ENCODE measurements around the gene HSFX2.
A peak's percentile ranks its signal among the peaks of the same experiment; 100 is the strongest.
"Not testable (repeated sequence)": the region's sequence is repeated elsewhere in the genome, so short reads cannot be mapped to it uniquely, and the experiment has no call there.

Gene HSFX2

GRCh38 chrX:149595214-149595613 lies at the start of gene HSFX2:
Gene HSFX2, minus strand, starts transcription at chrX:149595314. Its CDS starts 614 bp downstream, at chrX:149594700.
- not testable (repeated sequence) for H3K9ac ChIP-seq (ENCODE audit: low read length); H3K27ac ChIP-seq (ENCODE audit: low read depth, low read length); H3K4me1 ChIP-seq (ENCODE audit: insufficient read depth, low read length); H3K9me3 ChIP-seq (ENCODE audit: low read length); H3K36me3 ChIP-seq (ENCODE audit: insufficient read depth, low read length); H3K4me3 ChIP-seq (ENCODE audit: low read depth in 1 of 2, low read length in 2 of 2); H3K27me3 ChIP-seq (ENCODE audit: control insufficient read depth in 1 of 2, insufficient read depth in 2 of 2, low read length in 2 of 2)

- Histone ChIP-seq H3K9me3 (ENCODE audit: low read length) (no peaks in the 10 kb centered on the region), H3K27me3 (ENCODE audit: control insufficient read depth in 1 of 2, insufficient read depth in 2 of 2, low read length in 2 of 2) (peaks cover 0 to 6% of the 10 kb centered on the region in 2 donors), H3K9ac (ENCODE audit: low read length) (no peak overlapping the region), H3K36me3 (ENCODE audit: insufficient read depth, low read length) (no peaks in the 10 kb centered on the region), H3K4me3 (ENCODE audit: low read depth in 1 of 2, low read length in 2 of 2) (no peak overlapping the region), H3K4me1 (ENCODE audit: insufficient read depth, low read length) (no peaks in the 10 kb centered on the region), H3K27ac (ENCODE audit: low read depth, low read length) (no peak overlapping the region)
Observed at GRCh38 chrX:149643496-149643895, 48.4 kb upstream of the HSFX2 start.

- no peaks in the 10 kb centered on the region for H3K9me3 ChIP-seq (ENCODE audit: low read length)
- no peak overlapping the region for H3K27ac ChIP-seq (ENCODE audit: low read depth, low read length)
- no peaks in the 10 kb centered on the region for H3K4me1 ChIP-seq (ENCODE audit: insufficient read depth, low read length)
- no peaks in the 10 kb centered on the region for H3K36me3 ChIP-seq (ENCODE audit: insufficient read depth, low read length)
- no peak overlapping the region for H3K9ac ChIP-seq (ENCODE audit: low read length)
- no peak overlapping the region for H3K4me3 ChIP-seq (ENCODE audit: low read depth in 1 of 2, low read length in 2 of 2)
- peaks cover 0 to 6% of the 10 kb centered on the region in 2 donors for H3K27me3 ChIP-seq (ENCODE audit: control insufficient read depth in 1 of 2, insufficient read depth in 2 of 2, low read length in 2 of 2)
Observed at GRCh38 chrX:149641835-149642234, 46.7 kb upstream of the HSFX2 start.

GRCh38 chrX:149641432-149641831 lies 46.3 kb upstream of the HSFX2 start:
- H3K4me3 ChIP-seq (ENCODE audit: low read depth in 1 of 2, low read length in 2 of 2) = no peak overlapping the region
- no peaks in the 10 kb centered on the region for H3K36me3 ChIP-seq (ENCODE audit: insufficient read depth, low read length)
- H3K9ac ChIP-seq (ENCODE audit: low read length) = no peak overlapping the region
- no peak overlapping the region for H3K27ac ChIP-seq (ENCODE audit: low read depth, low read length)
- H3K4me1 ChIP-seq (ENCODE audit: insufficient read depth, low read length) = no peaks in the 10 kb centered on the region
- H3K27me3 ChIP-seq (ENCODE audit: control insufficient read depth in 1 of 2, insufficient read depth in 2 of 2, low read length in 2 of 2) = peaks cover 0 to 6% of the 10 kb centered on the region in 2 donors
- H3K9me3 ChIP-seq (ENCODE audit: low read length) = no peaks in the 10 kb centered on the region

GRCh38 chrX:149639568-149639967 lies 44.5 kb upstream of the HSFX2 start:
- Histone ChIP-seq H3K27ac (ENCODE audit: low read depth, low read length) (no peak overlapping the region), H3K27me3 (ENCODE audit: control insufficient read depth in 1 of 2, insufficient read depth in 2 of 2, low read length in 2 of 2) (peaks cover 0 to 6% of the 10 kb centered on the region in 2 donors), H3K4me1 (ENCODE audit: insufficient read depth, low read length) (no peaks in the 10 kb centered on the region), H3K4me3 (ENCODE audit: low read depth in 1 of 2, low read length in 2 of 2) (no peak overlapping the region), H3K9me3 (ENCODE audit: low read length) (no peaks in the 10 kb centered on the region), H3K36me3 (ENCODE audit: insufficient read depth, low read length) (no peaks in the 10 kb centered on the region), H3K9ac (ENCODE audit: low read length) (no peak overlapping the region)

GRCh38 chrX:149638860-149639259 lies 43.7 kb upstream of the HSFX2 start:
- no peak overlapping the region for H3K4me3 ChIP-seq (ENCODE audit: low read depth in 1 of 2, low read length in 2 of 2)
- H3K9me3 ChIP-seq (ENCODE audit: low read length) = no peaks in the 10 kb centered on the region
- H3K27me3 ChIP-seq (ENCODE audit: control insufficient read depth in 1 of 2, insufficient read depth in 2 of 2, low read length in 2 of 2) = peaks cover 0 to 6% of the 10 kb centered on the region in 2 donors
- no peak overlapping the region for H3K9ac ChIP-seq (ENCODE audit: low read length)
- H3K27ac ChIP-seq (ENCODE audit: low read depth, low read length) = no peak overlapping the region
- no peaks in the 10 kb centered on the region for H3K4me1 ChIP-seq (ENCODE audit: insufficient read depth, low read length)
- no peaks in the 10 kb centered on the region for H3K36me3 ChIP-seq (ENCODE audit: insufficient read depth, low read length)

GRCh38 chrX:149633511-149633910 lies 38.4 kb upstream of the HSFX2 start:
- Histone ChIP-seq H3K27ac (ENCODE audit: low read depth, low read length) (no peak overlapping the region), H3K4me1 (ENCODE audit: insufficient read depth, low read length) (peaks cover 10% of the 10 kb centered on the region), H3K9ac (ENCODE audit: low read length) (no peak overlapping the region), H3K9me3 (ENCODE audit: low read length) (no peaks in the 10 kb centered on the region), H3K36me3 (ENCODE audit: insufficient read depth, low read length) (no peaks in the 10 kb centered on the region), H3K4me3 (ENCODE audit: low read depth in 1 of 2, low read length in 2 of 2) (no peak overlapping the region), H3K27me3 (ENCODE audit: control insufficient read depth in 1 of 2, insufficient read depth in 2 of 2, low read length in 2 of 2) (no peaks in the 10 kb centered on the region)

- no peaks in the 10 kb centered on the region for H3K9me3 ChIP-seq (ENCODE audit: low read length)
- peak within 1 kb of the TSS; percentile 53 for H3K27ac ChIP-seq (ENCODE audit: low read depth, low read length)
- H3K9ac ChIP-seq (ENCODE audit: low read length) = no peak within 1 kb of the TSS
Observed at GRCh38 chrX:149631234-149632165, 36.4 kb upstream of the HSFX2 start, which contains the start of gene TMEM185A. Gene TMEM185A, minus strand, starts transcription at chrX:149631792. Its CDS starts 212 bp downstream, at chrX:149631580.

GRCh38 chrX:149630681-149631233 lies 35.6 kb upstream of the HSFX2 start:
- Histone ChIP-seq H3K27ac (ENCODE audit: low read depth, low read length) (peak overlapping the region; percentile 53), H3K36me3 (ENCODE audit: insufficient read depth, low read length) (no peaks in the 10 kb centered on the region), H3K9ac (ENCODE audit: low read length) (no peak overlapping the region), H3K4me3 (ENCODE audit: low read depth in 1 of 2, low read length in 2 of 2) (peak overlapping the region; percentile 57 to 62), H3K27me3 (ENCODE audit: control insufficient read depth in 1 of 2, insufficient read depth in 2 of 2, low read length in 2 of 2) (no peaks in the 10 kb centered on the region), H3K9me3 (ENCODE audit: low read length) (no peaks in the 10 kb centered on the region), H3K4me1 (ENCODE audit: insufficient read depth, low read length) (peaks cover 13% of the 10 kb centered on the region)

More at GRCh38 chrX:149631234-149632165, 36.4 kb upstream of the HSFX2 start, which contains the start of gene TMEM185A:
- H3K36me3 ChIP-seq (ENCODE audit: insufficient read depth, low read length) = no peaks in the 10 kb centered on the region
- H3K27me3 ChIP-seq (ENCODE audit: control insufficient read depth in 1 of 2, insufficient read depth in 2 of 2, low read length in 2 of 2) = no peaks in the 10 kb centered on the region
- peaks cover 13% of the 10 kb centered on the region for H3K4me1 ChIP-seq (ENCODE audit: insufficient read depth, low read length)
- H3K4me3 ChIP-seq (ENCODE audit: low read depth in 1 of 2, low read length in 2 of 2) = peak within 1 kb of the TSS; percentile 57 to 62

GRCh38 chrX:149629730-149630387 lies 34.7 kb upstream of the HSFX2 start:
- Histone ChIP-seq H3K27me3 (ENCODE audit: control insufficient read depth in 1 of 2, insufficient read depth in 2 of 2, low read length in 2 of 2) (no peaks in the 10 kb centered on the region), H3K4me3 (ENCODE audit: low read depth in 1 of 2, low read length in 2 of 2) (peak overlapping the region in 1 of 2 donors; percentile 57), H3K27ac (ENCODE audit: low read depth, low read length) (no peak overlapping the region), H3K9me3 (ENCODE audit: low read length) (no peaks in the 10 kb centered on the region), H3K36me3 (ENCODE audit: insufficient read depth, low read length) (no peaks in the 10 kb centered on the region), H3K4me1 (ENCODE audit: insufficient read depth, low read length) (peaks cover 13% of the 10 kb centered on the region), H3K9ac (ENCODE audit: low read length) (no peak overlapping the region)

GRCh38 chrX:149628768-149629167 lies 33.7 kb upstream of the HSFX2 start:
- Histone ChIP-seq H3K9me3 (ENCODE audit: low read length) (no peaks in the 10 kb centered on the region), H3K4me1 (ENCODE audit: insufficient read depth, low read length) (peaks cover 13% of the 10 kb centered on the region), H3K27me3 (ENCODE audit: control insufficient read depth in 1 of 2, insufficient read depth in 2 of 2, low read length in 2 of 2) (no peaks in the 10 kb centered on the region), H3K9ac (ENCODE audit: low read length) (no peak overlapping the region), H3K27ac (ENCODE audit: low read depth, low read length) (no peak overlapping the region), H3K4me3 (ENCODE audit: low read depth in 1 of 2, low read length in 2 of 2) (no peak overlapping the region), H3K36me3 (ENCODE audit: insufficient read depth, low read length) (no peaks in the 10 kb centered on the region)

All from muscle layer of colon (tissue), 2 donors.